Right lobe of liver (tissue), 4 donors: ENCODE measurements around the gene RNF111.

Experiments
- POLR2A ChIP-seq: fragments of 450-650 bp; IDR thresholded peaks from one replicate; pipeline ENCODE4 v1.6.1; 2017; ENCODE audit warnings: antibody characterized with exemption, mild to moderate bottlenecking
- TF ChIP-seq, protein P1 (sequence below), 4 donors: fragments of 200-600 bp in 3 of 4; fragments of 450-650 bp in 1 of 4; IDR thresholded peaks; one replicate each; pipeline versions ENCODE4 v1.5.1 to v1.8.0; 2016 to 2022; ENCODE audit warnings: antibody characterized with exemption in 4 of 4, mild to moderate bottlenecking in 2 of 4
- donor health status: DM: no; HTN: no; CAD: no.
- donor health status: DM: no; HTN: no; CAD: no.
- donor health status: DM: no; HTN: yes; CAD: no.

- TF ChIP-seq, protein P1, sequence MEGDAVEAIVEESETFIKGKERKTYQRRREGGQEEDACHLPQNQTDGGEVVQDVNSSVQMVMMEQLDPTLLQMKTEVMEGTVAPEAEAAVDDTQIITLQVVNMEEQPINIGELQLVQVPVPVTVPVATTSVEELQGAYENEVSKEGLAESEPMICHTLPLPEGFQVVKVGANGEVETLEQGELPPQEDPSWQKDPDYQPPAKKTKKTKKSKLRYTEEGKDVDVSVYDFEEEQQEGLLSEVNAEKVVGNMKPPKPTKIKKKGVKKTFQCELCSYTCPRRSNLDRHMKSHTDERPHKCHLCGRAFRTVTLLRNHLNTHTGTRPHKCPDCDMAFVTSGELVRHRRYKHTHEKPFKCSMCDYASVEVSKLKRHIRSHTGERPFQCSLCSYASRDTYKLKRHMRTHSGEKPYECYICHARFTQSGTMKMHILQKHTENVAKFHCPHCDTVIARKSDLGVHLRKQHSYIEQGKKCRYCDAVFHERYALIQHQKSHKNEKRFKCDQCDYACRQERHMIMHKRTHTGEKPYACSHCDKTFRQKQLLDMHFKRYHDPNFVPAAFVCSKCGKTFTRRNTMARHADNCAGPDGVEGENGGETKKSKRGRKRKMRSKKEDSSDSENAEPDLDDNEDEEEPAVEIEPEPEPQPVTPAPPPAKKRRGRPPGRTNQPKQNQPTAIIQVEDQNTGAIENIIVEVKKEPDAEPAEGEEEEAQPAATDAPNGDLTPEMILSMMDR (IDR thresholded peaks at IDR 0.05) = no peak
- no peak for TF ChIP-seq POLR2A
Measured at GRCh38 chr15:59051873-59052861, 64.7 kb downstream of the RNF111 start.
